WERI-Rb-1 (cell line): Measurements from ENCODE around the gene IL27RA.

ENCODE experiments used
- DNase-seq: peaks from one replicate; pipeline ENCODE4 v3.0.0-alpha.2; 2020
- H3K27ac ChIP-seq: fragments of 250-450 bp; sonication (Bioruptor Pico); 2 replicates; pipeline ENCODE4 v1.5.1; 2020; ENCODE audit warnings: mild to moderate bottlenecking, moderate library complexity
- H3K27me3 ChIP-seq: fragments of 250-450 bp; sonication (Bioruptor Pico); 2 replicates; pipeline ENCODE4 v1.5.1; 2021; ENCODE audit warnings: mild to moderate bottlenecking, low read depth, moderate library complexity; ENCODE audit not compliant: insufficient read depth, severe bottlenecking
- H3K36me3 ChIP-seq: fragments of 250-450 bp; sonication (Bioruptor Pico); 2 replicates; pipeline ENCODE4 v1.5.1; 2020; ENCODE audit warnings: mild to moderate bottlenecking, moderate library complexity
- H3K4me3 ChIP-seq: 2 replicates; pipeline ENCODE4 v1.5.1; 2011; ENCODE audit warnings: low read depth, mild to moderate bottlenecking, control low read depth, low read length
- H3K9me3 ChIP-seq: fragments of 250-450 bp; sonication (Bioruptor Pico); 2 replicates; pipeline ENCODE4 v1.5.1; 2021; ENCODE audit warnings: mild to moderate bottlenecking, moderate library complexity; ENCODE audit not compliant: severe bottlenecking
- TF ChIP-seq, protein P1 (sequence below): IDR thresholded peaks from 2 replicates; pipeline ENCODE4 v1.5.1; 2011; ENCODE audit warnings: low read depth, mild to moderate bottlenecking, control low read depth, inconsistent platforms, low read length

The IL27RA gene

DNA sequence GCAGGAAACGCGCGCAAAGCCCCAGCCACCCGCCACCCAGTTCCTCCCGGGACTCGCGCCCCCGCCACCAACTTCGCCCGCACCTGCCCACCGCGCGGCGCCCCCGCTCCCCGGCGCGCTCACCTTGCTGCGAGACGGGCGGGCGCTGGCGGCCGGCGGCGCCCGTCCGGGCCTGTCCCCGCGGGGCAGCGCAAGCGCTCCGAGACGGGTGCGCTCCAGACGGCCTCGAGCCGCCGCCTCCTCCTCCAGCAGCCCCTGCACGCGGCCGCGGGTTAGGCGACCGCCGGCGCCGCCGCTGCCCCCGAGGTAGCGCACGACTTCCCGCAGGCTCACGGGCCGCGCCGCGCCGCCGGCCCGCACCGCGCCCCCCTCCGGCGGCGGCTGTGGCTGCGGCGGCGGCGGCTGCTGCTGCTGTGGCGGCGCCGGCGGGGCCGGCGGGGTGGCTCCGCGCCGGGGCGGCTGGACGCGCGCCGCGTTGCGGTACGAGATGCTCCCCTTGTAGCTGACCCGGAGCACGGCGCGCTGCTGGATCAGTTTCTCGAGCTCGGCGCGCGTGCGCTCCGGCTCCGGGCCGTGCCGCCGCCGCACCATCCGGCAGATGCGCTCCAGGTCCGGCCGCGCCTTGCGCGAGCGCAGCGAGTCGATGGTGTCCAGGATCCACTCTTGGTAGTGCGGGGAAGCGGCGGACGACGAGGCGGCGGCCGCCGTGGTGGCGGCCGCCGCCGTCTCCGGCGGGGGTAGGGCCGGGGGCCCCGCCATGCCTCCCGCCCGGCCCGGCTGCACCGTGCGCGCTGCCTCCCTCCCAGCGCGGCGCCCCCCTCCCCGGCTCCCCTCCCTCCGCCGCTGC lies 58.3 kb downstream of the IL27RA start:
- peak overlapping the region; percentile 95 for H3K27ac ChIP-seq
- peaks cover 9% of the 10 kb centered on the region for H3K9me3 ChIP-seq
- no peaks in the 10 kb centered on the region for H3K27me3 ChIP-seq
- H3K4me3 ChIP-seq: peak overlapping the region; percentile 56
- DNase-seq: peak; percentile 60
- H3K36me3 ChIP-seq: peaks cover 35% of the 10 kb centered on the region
- TF ChIP-seq, protein P1, sequence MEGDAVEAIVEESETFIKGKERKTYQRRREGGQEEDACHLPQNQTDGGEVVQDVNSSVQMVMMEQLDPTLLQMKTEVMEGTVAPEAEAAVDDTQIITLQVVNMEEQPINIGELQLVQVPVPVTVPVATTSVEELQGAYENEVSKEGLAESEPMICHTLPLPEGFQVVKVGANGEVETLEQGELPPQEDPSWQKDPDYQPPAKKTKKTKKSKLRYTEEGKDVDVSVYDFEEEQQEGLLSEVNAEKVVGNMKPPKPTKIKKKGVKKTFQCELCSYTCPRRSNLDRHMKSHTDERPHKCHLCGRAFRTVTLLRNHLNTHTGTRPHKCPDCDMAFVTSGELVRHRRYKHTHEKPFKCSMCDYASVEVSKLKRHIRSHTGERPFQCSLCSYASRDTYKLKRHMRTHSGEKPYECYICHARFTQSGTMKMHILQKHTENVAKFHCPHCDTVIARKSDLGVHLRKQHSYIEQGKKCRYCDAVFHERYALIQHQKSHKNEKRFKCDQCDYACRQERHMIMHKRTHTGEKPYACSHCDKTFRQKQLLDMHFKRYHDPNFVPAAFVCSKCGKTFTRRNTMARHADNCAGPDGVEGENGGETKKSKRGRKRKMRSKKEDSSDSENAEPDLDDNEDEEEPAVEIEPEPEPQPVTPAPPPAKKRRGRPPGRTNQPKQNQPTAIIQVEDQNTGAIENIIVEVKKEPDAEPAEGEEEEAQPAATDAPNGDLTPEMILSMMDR: no peak

DNA sequence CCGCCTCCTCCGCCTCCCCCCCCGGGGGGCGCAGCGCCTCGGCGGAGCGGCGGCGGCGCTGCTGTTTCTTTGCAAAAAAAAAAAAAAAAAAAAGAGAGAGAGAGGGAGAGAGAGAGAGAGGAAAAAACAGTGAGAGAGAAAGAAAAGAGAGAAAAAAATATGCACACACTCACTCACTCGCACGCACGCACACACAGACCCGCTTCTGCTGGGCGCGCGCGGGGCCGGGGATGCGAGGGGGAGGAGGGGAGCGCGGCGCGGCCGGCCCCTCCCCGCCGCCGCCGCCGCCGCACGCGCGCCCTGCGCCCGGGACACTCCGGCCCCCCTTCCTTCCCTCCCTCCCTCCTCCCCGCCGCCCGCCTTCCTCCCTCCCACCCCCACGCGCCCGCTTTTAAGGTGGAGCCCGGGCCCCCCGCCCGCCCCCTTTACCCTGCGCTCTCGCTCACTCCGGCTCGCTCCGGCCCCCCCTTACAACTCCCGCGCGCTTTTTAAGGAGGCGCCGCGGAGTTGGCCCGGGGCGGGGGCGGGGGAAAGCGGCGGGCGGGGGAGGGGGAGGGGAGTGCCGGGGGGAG lies 59.0 kb downstream of the IL27RA start, which contains the start of gene SAMD1:
SAMD1 (minus strand) TSS at position 243 of the 572 bp plus-strand sequence.
- H3K36me3 ChIP-seq: peaks cover 35% of the 10 kb centered on the region
- H3K27ac ChIP-seq: peak within 1 kb of the TSS; percentile 95
- peaks cover 9% of the 10 kb centered on the region for H3K9me3 ChIP-seq
- H3K27me3 ChIP-seq: no peaks in the 10 kb centered on the region
- peak; percentile 91 for DNase-seq
- peak within 1 kb of the TSS; percentile 74 for H3K4me3 ChIP-seq
- TF ChIP-seq, protein P1: no peak

DNA sequence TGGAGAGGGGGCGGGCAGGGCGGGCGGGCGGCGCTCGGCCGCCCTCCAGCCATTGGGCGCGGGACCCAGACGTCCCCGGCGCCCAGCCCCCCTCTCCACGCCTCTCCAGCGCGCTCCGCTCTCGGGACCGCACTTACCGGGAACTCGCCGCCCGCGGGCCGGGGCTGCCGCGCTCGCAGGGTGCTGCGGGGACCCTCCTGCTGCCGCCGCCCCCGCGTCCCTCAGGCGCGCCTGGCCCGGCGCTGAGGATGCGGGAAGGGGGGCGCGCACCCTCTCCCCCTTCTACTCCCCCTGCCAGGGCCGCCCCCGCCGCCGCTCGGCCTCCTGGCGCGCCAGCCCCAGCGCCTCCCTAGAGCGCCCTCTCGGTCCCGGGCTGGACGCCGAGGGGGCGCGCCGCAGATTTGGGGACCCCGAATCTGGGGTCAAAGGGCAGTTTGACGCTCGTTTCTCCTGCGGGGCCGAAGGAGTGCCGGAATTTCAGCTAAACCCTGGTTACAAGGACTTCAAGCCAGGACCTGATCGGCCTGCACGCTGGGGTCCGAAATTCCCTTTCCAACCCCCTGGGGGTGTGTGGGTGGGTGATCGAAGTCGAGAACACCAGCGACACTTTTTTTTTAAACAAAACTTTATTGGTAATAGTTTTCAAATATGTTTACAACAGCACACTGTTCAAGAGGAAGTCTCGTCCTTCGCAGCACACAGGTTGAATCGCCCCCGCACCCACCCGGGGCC lies 59.7 kb downstream of the IL27RA start:
- H3K4me3 ChIP-seq: peak overlapping the region; percentile 74
- peaks cover 9% of the 10 kb centered on the region for H3K9me3 ChIP-seq
- H3K27me3 ChIP-seq: no peaks in the 10 kb centered on the region
- TF ChIP-seq, protein P1: 0 out of 2 replicates have a peak, but pooled peaks have one; percentile 19
- peak; percentile 55 for DNase-seq
- peak overlapping the region; percentile 84 for H3K27ac ChIP-seq
- H3K36me3 ChIP-seq: peaks cover 33% of the 10 kb centered on the region

DNA sequence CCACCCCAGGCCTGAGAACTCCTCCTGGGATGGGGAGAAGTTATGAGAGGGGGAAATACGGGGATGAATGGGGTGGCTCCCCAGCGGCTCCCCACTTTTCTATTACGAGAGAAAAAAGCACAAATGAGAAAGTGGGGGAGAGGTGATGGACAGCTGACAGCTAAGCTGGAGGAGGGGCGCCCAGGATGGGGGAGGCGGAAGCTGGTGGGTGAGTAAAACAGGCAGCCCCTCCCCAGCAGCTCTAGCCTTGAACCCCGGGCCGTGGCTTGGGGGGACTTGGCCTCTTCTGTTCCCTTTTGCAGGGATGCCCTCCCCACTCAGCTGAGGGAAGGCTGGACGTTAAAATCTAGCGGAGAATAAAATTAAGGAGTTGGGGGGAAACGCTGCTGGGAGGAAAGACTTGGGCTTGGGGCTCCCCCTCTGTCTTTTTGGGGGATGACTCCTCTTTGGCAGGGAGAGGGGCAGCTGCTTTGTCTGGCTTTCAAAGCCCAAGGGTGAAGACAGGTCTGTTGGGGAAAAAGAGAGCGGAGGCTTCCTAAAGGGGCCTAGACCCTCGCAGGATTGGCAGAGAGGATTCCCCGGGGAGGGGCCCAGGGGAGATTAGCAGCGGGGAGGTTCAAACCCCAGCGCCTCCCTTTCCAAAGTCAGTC lies 60.4 kb downstream of the IL27RA start:
- Histone ChIP-seq H3K9me3 (peaks cover 9% of the 10 kb centered on the region), H3K27me3 (no peaks in the 10 kb centered on the region), H3K36me3 (peaks cover 32% of the 10 kb centered on the region), H3K27ac (peak overlapping the region; percentile 84), H3K4me3 (peak overlapping the region; percentile 74)
- DNase-seq: peak; percentile 53
- TF ChIP-seq, protein P1: no peak

GRCh38 chr19:14093117-14093823 lies 61.7 kb downstream of the IL27RA start:
- DNase-seq: no peak
- TF ChIP-seq, protein P1: no peak
- Histone ChIP-seq H3K27ac (no peak overlapping the region), H3K4me3 (no peak overlapping the region), H3K27me3 (no peaks in the 10 kb centered on the region), H3K9me3 (peaks cover 9% of the 10 kb centered on the region), H3K36me3 (peaks cover 31% of the 10 kb centered on the region)
